GM18526 (cell line): Measurements from ENCODE around the gene KCNK1.

ENCODE experiments used
- POLR2A ChIP-seq: IDR thresholded peaks from 3 replicates; pipeline ENCODE4 v1.6.1; 2011; ENCODE audit not compliant: insufficient read length; ENCODE audit errors: extremely low read depth

KCNK1 gene

DNA sequence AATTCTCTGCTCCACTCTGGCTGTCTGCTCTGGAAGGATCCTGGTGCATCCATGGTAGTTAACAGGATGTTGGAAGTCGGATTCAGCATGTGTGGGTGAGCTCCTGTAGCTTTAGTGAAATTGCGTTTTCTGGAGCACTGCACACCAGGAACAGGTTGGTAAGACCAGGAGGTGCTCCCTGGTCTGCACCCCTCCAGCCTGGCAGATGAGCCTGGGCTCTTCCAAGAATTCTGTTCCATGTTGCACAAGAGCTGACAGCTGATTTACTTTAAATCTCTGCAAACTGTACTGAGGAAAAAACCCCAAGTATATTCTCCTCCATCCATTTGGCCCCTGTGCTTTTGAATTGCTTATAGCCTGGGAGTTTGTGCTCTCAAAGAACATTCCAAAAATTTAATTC lies 33.7 kb downstream of the KCNK1 start:
- TF ChIP-seq POLR2A, result no peak

DNA sequence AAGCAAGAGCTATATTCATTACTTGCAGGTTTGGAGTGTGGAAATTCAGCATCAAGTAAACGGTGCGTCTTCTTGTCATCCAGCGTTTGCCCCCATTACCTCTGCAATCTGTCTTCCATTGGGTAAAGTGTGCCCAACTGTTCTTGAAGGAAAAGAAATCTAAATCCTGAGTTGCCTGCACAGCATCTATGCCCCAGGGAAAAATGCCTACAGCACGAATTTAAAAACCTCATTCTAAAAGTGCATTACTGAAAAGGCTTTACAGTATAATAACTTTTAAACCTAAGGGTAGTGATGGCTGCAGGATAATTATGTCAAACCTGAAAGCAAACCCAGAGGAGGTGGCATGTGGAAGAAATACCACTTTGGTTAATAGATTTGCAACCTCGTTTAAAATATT lies 37.2 kb downstream of the KCNK1 start:
- no peak for TF ChIP-seq POLR2A

DNA sequence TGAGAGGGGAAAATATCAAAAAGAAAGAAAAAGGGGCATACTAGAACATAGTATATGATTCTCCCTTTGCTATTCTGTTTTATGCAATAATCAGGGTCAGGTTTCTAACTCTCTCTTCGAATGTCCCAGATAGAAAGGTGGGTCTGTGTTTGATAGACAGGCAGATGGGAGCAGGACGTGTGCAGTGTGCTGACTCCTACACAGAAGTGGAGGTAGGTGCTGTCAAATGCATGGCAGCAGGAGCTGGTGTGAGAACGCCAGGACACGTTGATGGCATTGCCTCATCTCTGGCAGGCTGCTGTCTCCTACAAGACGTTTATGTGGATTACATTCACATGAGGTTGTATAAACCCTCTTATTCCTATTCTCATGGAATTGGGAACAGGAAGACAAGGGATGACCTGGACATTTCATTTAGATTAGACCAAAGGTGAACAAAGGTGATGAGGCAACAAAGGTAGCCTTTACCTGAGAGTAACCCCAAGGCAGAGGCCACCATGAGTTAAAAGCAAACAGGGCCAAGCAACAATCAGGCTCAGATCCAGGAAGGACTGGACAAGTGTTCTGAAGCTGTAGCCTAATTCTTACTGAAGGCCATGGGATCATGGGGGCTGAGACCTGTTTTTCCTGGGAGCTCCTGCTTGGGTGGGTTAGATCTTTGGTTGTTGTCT lies 37.8 kb downstream of the KCNK1 start:
- no peak for TF ChIP-seq POLR2A

DNA sequence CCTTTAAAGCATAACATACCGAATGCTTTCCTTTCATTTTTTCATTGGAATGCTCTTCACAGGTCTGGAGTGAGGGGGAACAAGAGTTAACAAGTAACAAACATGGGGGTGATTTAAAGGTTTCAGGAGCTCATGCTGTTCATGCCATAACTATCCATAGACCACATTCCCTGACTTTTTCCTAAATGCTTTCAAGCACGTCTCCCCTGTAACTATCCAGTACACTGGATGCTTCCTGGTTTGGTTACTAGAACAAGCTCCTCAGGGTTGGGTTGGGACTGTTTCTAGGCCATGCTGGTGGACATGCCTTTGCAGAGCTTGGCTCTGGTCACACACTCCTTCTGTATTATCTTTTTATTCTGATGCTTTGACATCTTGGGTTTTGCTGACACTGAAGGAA lies 38.6 kb downstream of the KCNK1 start:
- no peak for TF ChIP-seq POLR2A

DNA sequence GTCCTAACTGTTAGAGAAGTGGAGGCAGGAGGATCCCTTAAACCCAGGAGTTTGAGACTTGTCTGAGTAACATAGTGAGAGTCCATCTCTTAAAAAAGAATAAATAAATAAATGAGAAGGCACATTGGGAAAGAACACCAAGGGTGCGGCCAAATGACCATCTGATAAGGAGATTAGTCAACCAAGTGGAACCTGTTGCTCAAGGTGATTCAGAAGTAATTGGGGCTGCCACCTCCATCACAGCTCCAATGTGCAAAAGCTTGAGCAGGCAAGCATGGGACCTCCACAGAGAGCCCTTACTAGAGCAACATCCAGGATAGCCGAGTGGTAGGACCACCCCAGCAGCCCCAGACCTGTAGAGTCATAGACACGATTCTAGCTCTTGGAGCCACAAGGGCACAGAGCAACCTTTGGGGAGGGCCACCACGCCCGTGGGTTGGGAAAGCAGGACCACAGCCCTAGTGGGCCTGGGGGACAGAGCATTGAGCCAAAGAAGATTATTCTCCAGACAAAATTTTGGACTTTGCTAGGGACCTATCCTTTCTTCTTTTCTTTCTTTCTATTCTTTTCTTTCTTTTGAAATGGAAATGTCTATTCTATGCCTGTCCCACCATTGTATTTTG lies 40.9 kb downstream of the KCNK1 start:
- no peak for TF ChIP-seq POLR2A

DNA sequence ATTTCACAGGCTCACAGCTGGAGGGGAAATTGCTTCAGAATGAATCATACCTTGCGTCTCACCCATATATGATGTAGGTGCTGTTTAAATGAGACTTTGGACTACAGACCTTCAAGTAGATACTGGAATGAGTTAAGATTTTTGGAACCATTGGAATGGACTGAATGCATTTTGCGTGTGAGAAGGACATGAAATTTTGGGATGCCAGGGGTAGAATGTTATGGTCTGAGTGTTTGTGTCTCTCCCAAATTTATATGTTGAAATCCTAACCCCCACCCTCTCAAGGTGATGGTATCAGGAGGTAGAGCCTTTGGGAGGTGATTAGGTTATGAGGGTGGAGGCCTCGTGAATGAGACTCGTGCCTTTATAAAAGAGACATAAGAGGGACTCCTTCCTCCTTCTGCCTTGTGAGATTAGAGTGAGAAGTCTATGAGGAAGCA lies 41.4 kb downstream of the KCNK1 start:
- TF ChIP-seq POLR2A, result no peak

DNA sequence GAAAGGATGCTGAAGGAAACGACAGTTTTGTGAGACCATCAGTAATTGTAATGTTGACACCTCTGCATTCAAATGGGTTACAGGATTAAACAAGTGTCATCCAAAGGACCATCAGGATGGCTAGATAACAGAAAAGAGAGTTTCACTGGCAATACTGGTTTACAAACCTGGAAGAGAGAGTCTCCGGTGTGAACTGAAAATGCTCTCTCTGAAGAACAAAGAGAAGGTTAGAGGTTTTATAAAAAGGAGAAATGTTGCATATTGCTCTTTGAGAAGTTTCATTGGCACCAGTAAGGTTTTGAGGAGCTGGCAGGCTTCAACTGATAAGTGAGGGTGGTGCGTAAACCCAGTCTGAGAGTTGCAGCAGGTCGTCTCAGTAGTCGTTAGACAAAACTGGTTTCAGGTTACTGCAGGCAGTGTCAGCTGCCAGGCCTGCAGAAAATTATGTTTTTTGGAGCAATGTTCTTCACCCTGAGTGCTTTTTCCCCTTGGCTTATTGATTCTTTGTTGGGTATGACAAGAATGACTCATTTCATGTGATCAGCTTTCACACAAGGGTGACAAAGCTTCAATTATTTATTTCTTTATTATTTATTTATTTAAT lies 42.2 kb downstream of the KCNK1 start:
- TF ChIP-seq POLR2A, result no peak

DNA sequence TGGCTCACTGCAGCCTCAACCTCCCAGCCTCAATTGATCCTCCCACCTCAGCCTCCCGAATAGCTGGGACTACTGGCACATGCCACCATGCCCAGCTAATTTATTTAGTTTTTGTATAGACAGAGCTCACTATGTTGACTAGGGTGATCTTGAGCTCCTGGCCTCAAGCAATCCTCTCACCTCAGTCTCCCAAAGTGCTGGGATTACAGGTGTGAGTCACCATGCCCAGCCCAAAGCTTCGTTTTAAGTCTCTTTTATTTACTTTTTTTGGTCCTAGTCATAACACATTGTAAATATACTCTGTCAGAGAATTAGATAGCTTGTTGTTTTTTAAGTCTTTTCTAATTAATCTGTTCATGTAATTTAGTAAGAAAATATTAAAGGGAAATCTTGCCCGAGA lies 42.8 kb downstream of the KCNK1 start:
- no peak for TF ChIP-seq POLR2A

DNA sequence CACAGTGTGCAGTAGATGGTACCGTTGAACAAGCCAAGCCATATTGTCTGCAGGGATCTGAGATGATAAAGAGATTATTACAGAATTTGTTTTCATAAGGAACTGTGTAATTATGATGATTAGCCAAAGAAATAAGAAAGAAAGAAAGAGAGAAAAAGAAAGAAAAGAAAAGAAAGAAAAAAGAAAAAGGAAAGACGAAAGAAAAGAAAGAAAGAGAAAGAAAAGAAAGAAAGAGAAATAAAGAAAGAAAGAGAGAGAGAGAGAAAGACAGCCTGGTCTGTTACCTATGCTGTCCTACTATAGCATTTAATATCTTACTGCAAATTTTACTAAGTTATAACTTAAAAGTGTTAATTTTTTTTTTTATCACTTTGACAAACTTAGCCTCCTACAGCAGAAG lies 43.6 kb downstream of the KCNK1 start:
- no peak for TF ChIP-seq POLR2A

DNA sequence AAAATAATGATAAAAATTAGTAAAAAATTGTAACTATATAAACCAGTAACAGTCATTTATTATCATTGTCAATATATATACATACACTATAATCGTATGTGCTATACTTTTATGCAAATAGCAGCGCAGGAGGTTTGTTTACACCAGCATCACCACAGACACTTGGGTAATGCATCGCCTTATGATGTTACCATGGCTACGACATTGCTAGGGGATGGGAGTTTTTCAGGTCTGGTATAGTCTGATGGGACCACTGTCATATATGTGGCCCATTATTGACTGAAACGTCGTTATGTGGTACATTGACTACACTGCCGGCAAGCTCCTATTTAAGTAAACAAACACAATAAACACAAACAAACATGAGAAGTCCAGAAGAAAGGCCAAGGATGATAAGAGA lies 45.6 kb downstream of the KCNK1 start:
- no peak for TF ChIP-seq POLR2A

DNA sequence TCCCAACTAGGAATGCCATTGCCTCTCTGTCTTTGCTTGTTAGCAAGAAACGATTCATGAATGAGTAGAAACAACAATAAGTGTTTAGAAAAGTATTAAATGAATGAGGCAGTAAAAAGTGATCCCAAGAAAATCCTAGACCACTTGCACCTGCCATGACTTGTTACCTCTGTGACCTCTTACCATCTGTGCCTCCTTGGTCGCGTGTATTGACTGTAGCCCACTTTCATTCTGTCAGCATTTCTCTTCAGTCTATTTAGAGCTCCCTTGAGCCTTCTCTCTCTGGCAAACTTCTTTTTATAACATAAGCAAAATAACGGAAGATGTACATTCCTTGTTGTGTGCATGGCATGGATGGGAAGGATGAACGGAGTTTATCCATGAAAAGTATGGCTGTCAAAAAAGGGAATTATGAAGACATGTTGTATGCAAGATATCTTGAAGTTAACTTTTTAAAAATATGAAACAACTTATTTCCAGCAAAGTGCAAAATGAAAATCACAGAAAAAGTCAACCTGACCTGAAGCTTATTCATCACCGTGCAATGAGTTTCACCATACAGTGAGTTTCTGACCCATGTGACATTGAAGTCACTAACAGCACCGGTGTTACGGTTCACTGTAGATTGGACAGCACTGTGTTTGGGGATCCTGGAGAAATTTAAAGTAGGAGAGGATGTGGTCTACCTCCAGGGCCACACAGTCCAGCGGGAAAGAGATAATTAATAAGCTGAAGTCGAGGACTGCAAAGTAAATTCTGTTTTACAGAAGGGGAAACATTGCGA lies 47.7 kb downstream of the KCNK1 start:
- TF ChIP-seq POLR2A, result no peak

DNA sequence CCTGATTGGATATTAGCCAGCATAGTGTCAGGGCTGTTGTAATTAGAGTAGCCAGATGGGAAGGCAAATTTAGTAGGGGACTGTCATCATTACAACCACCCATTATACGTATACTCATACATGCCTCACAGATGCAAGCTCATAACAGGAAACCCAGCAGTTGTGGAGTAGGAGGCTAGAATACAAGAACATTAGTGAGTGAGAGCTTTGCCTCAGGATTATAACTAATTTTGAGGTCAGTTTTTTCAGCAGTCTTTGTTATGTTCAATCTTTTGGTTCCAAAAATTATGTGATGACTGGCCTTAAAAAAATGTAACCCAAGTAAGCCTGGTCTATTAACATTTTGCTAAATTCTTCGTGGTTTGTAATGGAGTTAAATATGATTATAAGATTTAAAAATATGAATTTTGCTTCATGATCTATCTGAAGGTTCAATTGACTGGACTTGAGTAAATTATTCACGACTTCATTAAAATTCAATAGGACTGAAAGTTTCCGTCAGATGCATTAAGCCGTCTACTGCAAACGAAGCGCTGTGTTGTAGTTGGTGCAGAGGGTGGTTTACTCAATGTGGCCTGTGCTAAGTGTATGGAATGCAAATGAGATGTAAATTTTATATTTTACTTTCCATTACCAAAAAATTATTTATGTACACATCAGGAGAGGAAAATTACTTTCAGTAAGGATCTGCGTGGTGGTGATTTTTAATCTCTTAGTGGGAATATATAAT lies 48.8 kb downstream of the KCNK1 start:
- no peak for TF ChIP-seq POLR2A

DNA sequence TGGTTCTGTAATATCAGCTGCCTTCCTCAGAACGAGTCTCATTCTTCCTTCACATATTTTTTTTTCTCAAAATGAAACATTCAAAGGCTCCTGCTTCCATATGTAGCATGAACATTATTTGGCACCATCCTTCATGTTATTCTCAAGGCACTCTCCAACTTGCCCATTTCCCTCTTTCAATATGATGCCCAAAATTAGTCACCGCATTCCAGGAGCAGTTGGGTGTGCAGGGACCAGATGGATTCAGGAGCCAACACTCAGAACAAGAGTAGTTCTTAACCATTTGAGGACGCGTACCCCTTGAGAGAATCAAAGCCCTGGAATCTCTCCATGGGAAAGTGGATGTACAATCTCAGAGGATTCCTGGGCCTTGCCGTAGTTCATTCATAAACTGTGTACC lies 50.3 kb downstream of the KCNK1 start:
- TF ChIP-seq POLR2A, result no peak

DNA sequence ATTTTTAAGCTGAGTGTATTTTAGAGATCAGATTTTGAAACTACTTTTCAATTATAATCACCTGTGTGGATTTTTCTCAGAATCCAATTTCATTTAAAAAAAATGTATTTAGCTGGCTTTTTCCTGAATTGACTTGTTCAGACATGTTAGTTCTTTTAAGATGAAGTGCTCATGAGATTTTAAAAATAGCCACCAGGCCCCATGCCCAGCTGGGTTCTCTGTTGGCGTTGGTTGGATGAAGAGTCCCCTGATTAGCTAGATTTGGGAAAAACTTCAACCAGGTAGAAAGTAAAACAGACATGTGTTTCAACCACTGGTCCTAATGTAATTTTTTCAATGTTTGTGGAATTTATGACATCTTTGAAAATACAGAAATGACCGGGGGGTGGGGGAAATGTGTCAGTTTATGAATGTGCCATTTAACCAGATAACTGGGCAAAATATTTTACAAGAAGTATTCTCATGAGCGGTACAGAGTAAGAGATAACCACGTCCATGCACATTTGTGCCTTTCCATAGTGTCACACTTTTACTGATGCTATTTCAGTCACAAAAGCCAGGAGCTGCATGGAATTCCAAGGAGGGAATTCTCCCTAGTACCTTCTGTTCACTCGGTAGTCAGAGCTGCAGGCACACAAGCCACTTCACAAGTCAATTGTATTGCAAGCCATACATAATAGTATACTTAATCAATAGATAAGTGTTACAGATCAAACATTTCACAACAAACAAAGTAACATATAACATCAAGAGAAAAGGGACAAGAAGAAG lies 51.1 kb downstream of the KCNK1 start:
- no peak for TF ChIP-seq POLR2A
